GM12872 (cell line): ENCODE measurements around the gene TMEM87B.

Experiments
- CTCF ChIP-seq: IDR thresholded peaks from 3 replicates; pipeline ENCODE4 v1.5.1; 2011; ENCODE audit warnings: low read depth, mild to moderate bottlenecking, low read length, moderate library complexity; ENCODE audit not compliant: insufficient read depth

The TMEM87B gene

GRCh38 chr2:112054847-112055729 lies at the start of gene TMEM87B:
TSS of gene TMEM87B (plus strand) at chr2:112055269. CDS start at chr2:112055592, 323 bp downstream.
- no peak for TF ChIP-seq CTCF

DNA sequence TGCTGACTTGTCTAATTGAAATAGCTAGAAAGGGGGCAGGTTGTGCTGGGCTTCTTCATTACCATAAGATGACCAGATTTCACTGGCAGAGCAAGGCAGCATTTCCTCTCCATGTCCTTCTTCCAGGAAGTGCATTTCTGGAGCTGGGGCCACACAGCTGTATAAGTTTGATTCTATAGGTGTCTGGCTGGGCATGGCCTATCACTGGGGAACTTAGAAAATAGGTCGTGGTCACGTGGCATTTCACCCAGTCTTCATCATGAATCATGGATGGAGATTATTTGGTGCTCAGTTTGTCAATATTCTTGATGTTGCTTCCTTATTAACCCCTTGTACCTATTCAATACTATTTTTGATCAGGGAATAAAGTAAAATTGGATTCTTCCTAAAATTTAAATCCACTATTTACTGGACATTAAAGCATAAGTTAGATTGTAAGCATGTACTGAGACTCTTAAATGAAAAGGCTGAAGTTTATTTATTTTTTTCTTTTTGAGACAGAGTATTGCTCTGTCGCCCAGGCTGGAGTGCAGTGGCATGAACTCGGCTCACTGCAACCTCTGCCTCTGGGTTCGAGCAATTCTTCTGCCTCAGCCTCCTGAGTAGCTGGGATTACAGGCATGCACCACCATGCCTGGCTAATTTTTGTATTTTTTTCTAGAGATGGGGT lies 49.5 kb upstream of the TMEM87B start:
- TF ChIP-seq CTCF = no peak

GRCh38 chr2:112006076-112006410 lies 49.0 kb upstream of the TMEM87B start:
- no peak for TF ChIP-seq CTCF

GRCh38 chr2:112007493-112007892 lies 47.6 kb upstream of the TMEM87B start:
- TF ChIP-seq CTCF = no peak

- no peak for TF ChIP-seq CTCF
Observed at GRCh38 chr2:112008910-112009485, 46.1 kb upstream of the TMEM87B start.

DNA sequence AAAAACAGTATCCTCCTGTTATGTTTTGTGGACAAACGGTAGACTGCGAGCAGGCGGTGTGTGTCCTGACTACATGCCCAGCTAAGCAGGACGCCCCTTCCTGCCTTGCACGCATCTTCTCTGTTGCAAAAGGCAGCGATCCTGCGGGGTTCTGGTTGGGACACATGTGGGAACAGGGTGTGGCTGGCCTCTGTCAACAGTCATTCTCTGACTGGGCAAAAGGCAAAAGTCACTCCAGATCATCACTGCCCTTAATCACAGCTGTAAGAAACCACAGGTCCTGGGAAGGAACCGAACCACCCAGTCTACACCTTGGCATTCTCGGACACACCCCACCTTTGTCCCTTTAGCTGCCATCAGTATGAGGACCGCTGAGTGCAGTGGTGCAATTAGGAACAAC lies 44.3 kb upstream of the TMEM87B start:
- no peak for TF ChIP-seq CTCF

DNA sequence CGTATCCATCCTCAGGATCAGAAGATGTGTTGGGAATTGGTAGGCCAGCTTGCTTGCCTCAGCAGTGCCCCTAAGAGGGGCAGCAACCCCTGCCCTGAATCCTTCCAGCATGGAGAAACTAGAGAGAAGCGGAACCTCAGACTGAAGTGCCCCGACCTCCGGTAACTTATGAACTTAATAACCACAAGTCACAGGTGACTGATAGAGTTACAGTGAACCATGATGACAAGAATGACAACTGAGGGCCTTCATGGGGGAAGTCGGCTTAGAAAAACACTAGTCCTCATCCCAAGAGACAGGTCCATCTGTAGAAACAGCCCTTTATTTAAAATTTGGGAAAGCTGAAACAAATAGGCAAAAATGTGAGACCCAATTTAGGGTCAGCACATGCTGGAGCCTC lies 42.5 kb upstream of the TMEM87B start:
- TF ChIP-seq CTCF = no peak
